ENCODE measurements around the gene CPPED1.

The CPPED1 gene

DNA sequence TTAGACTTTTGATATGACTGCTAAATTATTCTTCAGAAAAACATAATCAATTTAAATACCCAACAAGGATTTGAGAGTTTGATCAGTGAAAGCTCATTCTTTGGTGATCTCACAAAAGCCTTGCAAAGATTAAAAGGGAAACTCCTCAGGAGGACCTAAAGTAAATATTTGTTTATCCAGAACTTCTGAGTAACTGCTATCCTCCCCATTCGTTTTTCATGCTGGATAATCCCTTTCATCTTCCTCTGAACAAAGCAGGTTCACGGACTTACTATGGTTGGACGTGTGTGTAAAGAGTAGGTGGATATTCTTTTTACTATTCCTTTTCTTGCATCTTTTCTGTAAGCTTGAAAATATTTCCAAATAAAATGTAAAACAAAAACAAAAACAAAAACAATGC lies 124.7 kb downstream of the CPPED1 start:
- no peak for DNase-seq

DNA sequence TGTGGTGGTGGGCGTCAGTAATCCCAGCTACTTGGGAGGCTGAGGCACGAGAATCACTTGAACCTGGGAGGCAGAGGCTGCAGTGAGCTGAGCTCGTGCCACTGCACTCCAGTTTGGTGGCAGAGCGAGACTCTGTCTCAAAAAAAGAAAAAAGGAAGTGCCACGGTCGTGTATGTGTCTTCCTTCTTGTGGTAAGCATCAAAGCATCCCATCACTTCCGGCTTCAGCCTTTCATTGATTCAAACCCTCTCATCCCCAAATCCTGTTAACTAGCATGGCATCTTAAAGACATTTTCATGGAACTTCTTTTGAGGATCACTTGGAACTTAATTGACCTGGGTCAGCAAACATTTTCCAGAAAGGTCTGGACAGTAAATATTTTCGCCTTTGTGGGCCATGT lies 126.2 kb downstream of the CPPED1 start:
- peak; percentile 3 for DNase-seq

DNA sequence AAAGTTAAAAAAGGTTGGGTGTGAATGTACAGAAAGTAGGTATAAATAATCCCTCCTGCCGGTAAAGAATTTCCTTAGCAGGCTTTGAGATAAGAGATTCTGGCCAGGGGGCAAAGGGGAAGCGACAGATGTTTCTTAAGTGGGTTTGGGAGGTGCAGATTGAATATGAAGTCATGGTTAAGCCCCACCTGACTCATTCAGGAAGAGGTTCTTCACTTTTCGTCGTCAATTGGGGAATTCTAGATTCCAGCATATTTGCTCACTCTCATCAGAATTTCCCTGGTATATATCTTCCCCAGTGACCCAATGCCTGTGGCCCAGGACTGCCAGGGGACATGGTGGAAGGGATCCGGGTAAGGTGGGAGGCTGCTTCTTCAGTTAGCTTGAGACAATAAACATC lies 127.8 kb downstream of the CPPED1 start:
- DNase-seq, result no peak

DNA sequence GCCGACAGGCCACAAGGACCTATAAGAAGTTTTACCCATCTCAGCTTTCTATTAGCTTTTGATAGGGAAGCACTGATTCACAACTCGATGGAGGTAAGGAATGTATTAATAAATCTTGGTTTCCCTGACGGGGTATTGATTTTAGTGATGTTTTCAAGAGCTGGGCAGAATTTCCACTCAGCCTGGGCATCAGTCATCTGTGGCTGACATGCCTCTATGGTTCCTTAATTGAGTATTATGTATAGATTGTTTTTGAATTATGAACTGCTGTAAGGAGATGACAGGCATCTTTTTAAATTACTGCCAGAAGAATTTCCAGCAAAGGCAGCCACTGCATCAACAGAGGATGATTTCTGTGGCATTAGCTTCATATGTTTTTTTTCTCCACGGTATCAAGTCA lies 128.6 kb downstream of the CPPED1 start:
- no peak for DNase-seq

DNA sequence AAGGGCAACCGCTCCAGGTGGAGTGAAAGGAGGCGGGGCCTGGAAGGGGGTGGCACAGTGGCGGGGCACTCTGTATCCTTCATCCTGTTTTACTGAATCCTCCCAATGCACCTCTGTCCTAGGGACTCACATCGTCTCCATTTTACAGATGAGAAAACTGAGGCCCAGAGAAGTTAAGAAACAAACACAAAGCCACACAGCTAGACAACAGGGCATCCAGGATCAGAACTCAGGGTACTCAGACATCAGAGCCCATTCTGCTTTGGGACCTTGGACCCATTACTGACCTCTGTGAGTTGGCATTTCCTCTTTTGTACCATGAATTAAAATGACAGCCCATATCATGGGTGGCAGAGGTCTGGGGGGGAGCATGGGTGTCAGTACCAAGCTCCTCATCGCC lies 129.2 kb downstream of the CPPED1 start:
- no peak for DNase-seq

DNA sequence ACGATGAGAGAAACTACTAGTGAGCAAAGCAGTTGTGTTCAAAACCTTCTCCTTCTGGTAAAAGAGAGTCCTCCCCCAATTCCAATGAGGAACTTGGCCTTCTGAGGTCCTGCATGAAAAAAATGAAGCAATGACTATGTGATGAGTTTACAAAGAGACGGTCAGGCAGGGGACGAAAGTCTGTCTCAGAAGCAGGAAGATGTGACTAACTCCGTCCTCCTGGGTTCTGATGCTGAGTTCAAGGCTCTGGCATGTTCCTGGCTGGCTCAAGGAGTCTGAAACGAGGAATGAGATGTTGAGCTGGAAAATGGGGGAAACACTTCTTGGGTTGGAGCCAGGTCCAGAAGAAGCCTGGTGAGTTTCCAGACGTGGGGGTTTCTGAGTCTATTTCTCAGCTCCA lies 129.6 kb downstream of the CPPED1 start:
- DNase-seq, result no peak

DNA sequence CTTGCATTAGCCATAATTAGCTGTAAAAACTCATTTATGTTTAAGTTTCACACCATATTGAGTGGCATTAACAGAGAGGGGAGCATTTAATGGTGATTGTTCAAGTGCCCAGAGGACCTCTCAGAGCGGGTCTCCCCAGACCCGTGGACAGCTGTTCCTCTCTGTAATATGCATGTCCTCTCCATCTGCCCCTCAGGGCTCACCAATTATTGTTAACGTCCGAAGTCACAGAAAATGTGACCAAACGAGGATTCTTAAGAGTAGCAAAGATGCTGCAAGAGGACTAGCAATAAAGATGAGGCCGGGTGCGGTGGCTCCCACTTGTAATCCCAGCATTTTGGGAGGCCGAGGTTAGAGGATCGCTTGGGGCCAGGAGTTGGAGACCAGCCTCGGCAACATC lies 130.2 kb downstream of the CPPED1 start:
- no peak for DNase-seq

DNA sequence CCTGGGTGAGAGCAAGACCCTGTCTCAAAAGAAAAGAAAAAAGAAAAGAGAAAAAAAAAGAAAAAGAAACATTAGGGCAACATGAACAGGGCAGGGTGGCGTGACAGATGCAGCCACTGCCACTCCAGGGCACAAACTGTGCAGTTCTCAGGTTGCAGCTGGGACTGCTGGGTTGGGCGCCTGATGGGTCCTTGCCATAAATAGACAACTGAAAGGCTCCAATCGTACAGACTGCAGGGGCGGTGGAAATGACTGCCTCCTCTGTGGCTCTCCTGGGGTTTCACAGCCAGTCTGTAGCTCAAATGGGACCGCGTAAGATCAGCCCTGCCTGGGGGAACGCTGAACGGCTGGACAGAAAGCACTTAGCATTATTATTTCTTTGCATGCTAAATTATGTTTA lies 130.7 kb downstream of the CPPED1 start:
- no peak for DNase-seq

DNA sequence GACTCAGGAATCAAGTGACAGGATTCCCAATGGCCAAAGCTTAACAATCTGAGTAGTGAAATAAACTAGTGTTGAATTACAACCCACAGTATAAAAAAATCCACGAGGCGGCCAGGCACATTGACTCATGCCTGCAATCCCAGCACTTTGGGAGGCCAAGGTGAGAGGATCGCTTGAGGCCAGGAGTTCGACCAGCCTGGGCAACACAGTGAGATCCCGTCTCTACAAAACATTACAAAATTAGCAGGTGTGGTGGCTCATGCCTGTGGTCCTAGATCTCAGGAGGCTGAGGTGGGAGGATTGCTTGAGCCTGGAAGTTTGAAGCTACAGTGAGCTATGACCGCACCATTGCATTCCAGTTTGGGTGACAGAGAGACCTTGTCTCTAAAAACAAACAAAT lies 133.8 kb downstream of the CPPED1 start:
- no peak for DNase-seq

DNA sequence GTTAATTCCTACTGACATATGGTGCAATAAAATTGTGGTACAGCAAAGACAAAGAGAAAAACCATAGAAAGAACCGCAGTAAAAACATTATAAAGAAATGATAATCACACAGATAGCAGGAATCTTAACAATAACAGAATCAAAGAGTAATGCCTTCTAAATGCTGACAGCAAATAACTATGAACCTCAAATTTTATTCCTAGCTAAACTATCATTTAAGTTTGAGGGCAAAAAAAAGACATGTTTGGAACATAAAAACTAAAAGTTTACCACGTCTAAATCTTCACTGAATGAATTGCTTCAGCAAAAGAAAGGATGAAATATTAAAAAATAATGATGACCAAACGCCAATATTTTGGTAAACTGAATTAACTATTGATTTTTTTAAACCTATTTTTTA lies 135.8 kb downstream of the CPPED1 start:
- DNase-seq, result no peak

DNA sequence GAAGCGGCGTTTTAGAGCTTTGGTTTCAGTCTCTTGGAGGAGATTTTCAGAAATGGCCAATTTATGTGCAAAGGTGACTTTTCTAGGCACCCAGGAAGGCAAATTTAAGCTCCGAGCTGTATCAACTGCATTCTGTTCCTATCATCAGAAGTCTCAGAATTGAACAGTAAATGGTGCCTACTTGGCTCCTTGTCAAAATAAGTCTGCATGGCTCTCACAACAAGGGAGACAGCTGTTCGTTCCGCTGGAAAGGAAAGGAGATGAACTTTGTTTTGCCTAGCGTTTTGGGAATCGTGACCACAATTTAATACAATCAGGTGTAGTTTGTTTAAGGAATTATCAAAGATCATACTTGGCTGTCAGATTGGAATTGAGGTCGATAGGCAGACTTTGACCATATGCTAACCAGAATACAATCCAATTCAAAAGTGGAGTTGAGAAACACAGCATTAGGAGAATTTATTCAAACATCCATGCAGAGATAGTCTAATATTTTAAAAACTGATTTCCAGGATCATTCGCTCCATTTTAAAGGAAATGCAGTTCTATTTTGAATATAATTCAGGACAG lies 139.4 kb downstream of the CPPED1 start:
- no peak for DNase-seq

DNA sequence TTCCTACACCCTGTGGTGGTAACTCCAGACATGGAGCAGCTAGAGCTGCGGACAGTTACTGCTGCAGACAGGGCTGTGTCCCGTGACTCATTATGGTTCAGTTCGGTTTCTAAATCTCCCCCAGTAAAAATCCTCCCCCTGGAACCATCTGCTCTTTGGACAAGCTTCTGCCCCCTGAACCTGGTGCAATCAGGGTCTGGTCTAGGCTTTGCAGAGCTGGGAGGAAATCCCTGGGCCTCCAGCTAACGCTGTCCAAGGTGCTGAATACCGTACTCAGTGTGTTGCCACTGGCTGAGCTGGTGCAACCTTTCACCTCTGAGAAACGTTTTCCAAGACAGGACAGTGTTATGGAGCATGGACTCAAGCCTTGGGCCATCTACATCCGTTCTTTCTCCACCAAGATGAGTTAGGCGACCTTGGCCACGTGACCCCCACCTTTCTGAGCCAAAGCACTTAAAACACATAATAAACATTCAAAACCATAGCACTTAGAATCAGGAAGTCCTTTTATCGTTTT lies 142.0 kb downstream of the CPPED1 start:
- DNase-seq, result peak; percentile 14

DNA sequence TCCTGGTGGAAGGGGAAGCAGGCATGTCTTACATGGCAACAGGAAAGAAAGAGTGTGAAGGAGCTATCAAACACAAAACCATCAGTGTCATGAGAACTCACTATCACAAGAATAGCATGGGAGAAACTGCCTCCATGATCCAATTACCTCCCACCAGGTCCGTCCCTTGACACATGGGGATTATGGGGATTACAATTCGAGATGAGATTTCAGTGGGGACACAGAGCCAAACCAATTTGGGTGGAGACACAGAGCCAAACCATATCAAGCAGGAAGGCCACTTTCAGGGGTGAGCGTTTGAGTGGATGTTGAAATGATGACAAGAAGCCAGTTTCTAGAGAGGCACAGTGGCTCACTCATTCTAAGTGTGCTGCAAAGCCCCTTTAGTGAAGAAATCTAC lies 143.8 kb downstream of the CPPED1 start:
- no peak for DNase-seq

DNA sequence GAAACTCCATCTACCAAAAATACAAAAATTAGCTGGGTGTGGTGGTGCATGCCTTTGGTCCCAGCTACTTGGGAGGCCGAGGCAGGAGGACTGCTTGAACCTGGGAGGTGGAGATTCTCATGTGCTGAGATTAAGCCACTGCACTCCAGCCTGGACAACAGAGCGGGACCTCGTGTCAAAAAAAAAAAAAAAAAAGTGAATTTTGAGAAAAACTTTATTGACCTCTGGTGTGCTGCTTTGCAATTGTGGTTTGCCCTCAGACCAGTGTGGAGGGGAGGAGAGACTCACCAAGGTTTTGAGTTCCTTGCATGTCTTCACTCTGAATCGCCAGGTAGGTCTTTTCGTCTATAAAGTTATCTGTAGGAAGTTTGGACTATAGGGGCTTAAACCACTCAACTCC lies 145.2 kb downstream of the CPPED1 start:
- no peak for DNase-seq

DNA sequence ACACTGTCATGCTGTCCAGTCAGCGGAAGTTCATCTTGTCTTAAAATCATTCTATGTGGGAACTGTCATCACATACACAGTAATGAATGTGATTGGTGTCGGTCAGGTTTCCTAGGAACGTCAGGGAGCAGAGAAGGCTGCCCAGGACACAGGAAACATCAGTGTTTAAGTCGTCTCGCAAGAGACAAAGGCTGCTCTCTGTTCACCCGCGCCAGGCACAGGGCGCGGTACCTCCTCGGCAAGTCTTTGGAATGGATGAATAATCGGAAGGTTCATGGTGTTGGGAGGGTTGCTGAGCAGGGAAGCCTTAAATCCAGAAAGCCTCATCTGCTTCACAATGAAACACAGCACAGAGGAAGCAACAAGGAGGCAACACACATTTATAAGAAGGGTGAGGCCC lies 148.2 kb downstream of the CPPED1 start:
- DNase-seq, result no peak

DNA sequence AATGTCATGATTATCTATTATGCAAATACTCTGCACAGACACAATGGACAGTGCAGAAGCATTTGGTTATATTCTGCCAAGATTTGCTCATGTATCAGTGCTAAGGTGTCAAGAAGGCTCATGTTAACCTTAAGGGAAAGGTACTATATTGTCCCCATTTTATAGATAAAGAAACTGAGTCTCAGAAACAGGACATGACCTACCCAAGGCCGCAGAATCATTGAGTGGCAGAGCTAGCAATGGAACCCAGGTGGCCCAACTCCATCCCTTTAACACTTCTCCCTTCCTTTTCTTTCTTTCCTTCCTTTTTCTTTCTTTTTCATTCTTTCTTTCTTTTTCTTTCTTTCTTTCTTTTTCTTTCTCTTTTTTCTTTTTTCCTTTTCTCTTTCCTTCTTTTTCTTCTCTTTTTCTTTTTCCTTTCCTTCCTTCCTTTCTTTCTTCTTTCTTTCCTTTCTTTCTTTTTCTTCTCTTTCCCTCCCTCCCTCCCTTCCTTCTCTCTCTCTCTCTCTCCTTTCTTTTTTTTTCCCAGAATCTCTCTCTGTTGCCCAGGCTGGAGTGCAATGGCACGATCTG lies 149.8 kb downstream of the CPPED1 start:
- no peak for DNase-seq

DNA sequence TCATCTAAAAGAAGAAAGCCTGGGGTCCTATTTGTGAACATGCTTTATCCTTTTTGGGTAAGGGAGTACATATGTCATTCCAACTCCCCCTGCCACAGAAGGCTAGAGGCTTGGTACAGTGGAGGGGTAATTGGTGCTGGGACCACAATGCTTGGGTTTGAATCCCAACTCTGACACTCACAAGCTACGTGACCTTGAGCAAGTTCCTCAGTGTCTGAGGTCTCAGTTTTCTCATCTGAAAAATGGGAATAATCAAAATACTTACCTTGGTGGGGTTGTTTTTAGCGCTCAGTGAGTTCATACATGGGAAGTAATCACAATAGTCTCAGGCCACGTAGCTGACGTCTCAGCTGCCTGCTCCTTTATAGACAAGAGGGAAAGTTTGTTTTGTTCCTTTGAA lies 150.8 kb downstream of the CPPED1 start:
- no peak for DNase-seq

DNA sequence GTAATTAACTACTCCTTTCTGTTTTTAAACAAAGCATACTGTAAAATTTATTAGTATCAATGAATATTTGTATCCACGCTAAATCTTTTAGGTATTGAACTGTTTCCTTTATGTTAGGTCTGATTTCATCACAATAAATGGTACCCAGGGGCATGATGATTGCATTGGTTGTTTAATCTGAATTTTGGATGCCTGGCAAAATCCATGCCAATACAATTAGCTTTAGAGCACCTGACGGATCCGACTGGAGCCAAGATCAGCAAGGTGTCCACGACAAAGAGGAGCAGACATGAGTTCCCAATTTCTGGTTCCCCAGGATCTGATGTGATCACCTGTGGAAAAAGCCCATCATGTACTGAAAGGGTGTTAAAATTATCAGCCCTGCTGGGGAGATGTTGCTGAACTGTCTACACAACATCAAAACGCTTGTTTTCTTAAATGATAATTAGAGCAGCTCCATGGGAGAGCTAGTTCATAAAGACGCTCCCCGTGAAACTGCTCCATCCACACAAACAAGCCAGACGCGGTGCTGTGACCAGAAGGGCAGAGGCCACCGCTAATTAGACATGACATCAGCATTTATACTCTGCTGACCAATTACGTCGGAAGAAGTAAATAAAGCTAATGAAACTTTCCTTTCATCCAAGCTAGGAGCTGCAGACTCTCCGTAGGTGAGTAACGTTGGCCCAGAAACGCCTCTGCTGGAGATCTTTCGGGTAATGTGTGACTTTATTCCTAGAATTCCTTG lies 151.7 kb downstream of the CPPED1 start:
- DNase-seq, result no peak

DNA sequence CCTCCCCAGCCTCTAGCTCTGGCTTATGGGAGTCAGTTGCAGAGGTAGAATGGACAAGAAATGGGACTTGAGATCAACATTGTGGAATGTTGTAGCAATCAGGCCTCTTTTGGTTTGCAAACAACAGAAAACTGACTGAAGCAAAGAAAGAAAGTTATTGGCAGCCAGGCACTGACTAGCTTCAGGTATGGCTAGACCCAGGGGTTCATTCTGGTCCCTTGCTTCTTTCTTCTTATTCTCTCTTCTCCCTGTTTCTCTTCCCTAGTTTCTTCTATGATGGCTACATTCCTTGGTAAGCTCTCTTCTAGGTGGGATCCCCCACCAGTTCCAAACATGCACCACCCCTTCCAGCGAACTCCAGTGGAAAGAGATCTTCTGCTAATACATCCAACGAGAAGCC lies 154.3 kb downstream of the CPPED1 start:
- DNase-seq, result no peak

DNA sequence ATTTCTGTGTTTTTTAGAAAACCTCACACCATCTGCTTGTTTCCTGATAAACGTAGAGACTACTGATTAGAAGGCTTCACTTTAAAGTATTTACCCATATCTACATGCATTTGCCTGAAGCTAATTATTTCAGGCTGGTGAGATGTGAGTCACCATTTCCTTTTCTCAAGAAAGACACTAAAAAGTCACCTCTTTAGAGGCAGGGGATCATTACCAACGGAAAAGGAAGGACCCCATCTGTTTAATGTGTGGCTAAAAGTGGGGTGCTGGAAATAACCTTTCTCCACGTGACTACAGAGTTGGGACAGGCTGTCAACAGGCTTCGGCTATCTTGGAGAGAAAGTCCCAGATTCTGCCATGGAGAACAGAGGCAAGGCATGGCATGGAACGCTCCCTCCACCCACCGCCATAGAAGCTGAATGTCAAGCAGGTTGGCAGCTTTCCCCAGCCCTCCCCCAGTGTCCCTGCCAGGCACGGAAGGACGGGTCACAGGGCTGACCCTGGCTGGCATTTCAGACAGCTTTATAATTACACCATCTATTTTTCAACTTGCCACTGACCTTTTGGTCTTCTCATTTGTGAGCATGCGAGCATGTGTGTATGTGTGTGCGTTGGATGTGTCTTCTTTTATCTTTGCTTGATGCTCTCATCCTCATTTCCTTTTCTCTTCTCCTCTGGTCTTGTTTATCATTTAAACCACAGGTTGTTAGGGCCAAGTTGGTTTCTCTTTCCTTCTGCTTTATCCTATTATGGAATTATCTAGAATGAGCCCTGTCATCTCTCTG lies 157.0 kb downstream of the CPPED1 start:
- DNase-seq, result peak; percentile 61

DNA sequence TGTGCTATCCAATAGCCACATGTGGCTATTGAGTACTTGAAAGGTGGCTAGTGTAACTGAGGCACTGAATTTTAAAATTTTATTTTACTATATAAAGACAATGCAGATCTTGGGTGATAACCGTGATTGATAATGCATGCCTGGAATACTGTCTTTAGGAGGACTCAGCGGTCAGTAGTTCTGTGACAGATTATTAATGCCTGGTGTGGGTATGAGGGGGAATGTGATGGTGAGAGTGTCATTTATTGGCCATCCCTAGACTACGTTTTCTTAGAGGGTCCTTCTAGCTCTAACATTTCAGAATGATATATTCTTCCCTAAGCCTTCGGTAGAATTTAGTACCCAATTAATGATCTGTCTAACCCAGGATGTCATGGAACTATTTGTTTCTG lies 157.6 kb downstream of the CPPED1 start:
- no peak for DNase-seq

DNA sequence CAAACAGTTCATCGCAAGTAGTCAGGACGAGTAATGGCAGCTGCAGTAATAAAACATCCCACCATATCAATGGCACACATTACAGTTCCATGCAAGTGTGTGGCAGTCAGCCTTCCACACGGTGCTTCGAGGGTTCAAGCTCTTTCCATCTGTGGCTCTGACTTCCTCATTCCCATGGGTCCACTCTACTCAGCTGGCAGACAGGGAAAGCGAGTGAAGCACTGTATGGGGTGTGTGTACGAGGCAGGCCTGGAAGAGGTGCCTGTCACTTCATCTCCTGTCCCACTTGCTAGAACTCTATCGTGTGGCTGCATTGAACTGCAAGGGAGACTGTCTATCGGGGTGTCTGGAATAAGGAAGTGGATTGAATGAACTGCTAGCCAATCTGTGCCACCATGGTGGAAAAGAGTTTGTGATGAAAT lies 160.6 kb downstream of the CPPED1 start:
- no peak for DNase-seq

DNA sequence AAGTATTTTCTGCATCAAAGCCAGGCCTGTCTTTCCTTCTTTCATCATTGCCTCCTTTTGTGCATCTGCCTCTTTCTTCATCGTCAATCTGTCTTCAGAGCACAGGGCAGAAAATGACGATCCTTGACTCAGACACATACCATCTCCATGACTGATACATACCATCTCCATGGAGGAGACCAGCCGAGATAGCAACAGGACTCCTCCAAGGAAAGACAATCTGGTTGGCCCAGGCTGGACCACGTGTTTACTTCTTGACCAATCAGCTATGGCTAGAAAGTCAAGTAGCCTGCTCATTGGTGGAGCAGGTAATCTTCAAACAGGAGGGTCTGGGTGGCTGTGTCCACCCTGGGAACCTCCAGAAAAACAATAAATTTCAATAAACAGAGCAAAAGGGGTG lies 164.6 kb downstream of the CPPED1 start:
- DNase-seq, result no peak

DNA sequence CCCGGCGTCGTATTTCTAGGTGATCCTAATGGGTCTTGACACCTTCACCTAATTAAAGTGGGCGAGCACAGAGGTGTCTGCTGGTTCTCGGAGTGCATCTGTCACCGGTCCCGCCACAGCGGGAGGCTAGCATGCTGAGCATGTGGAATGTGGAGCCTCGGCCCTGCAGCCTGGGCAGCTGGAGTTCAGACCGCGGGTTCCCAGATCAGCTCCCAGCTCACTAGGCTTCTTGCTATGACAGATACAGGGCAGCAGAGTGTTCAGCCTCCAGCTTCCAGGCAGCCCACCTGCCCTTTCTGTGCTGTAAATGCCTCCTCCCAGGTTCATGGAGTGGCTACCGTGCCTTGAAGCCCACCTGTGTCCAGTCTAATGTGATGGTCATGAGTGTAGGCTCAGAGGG lies 166.7 kb downstream of the CPPED1 start:
- no peak for DNase-seq
